ENCODE measurements around the gene DYNC1H1. TPM values are rescaled to one million over a fixed set of nuclear protein-coding genes. Genes with fewer than 3 reads are reported as not detected.

Gene DYNC1H1
- total RNA-seq, 4 donors from 2014 or later: 608 to 897 (median 728) TPM

- 8% methylated on average over 19 of the region's 29 CpGs for WGBS
- H3K9me3 ChIP-seq: no peaks in the 10 kb centered on the region
- peak overlapping the region; percentile 97 to 99 (median 98) for H3K27ac ChIP-seq (replicated peaks in 1 of 4)
- peaks cover 17 to 28% (median 24%) of the 10 kb centered on the region in 4 donors for H3K4me1 ChIP-seq
- intact Hi-C loops (cut with DNase I): loop anchor here (10.0 kb wide), 1 partner anchor 184 kb away; the partner anchor contains the start of gene PPP2R5C
- DNase-seq (ENCODE audit: extremely low spot score): no peak
- TF ChIP-seq EP300 (IDR thresholded peaks at IDR 0.05): no peak
- TF ChIP-seq CTCF (IDR thresholded peaks at IDR 0.05): no peak
- TF ChIP-seq POLR2A (IDR thresholded peaks at IDR 0.05; ENCODE audit: low read depth): no peak
- no peak for TF ChIP-seq POLR2AphosphoS5 (IDR thresholded peaks at IDR 0.05)
- H3K36me3 ChIP-seq: no peaks in the 10 kb centered on the region
- peaks cover 0 to 20% (median 0%) of the 10 kb centered on the region in 4 donors for H3K27me3 ChIP-seq
- H3K4me3 ChIP-seq: peak overlapping the region; percentile 62 to 87 (median 82)
Measured at GRCh38 chr14:101948666-101949216, 15.6 kb upstream of the DYNC1H1 start.

DNA sequence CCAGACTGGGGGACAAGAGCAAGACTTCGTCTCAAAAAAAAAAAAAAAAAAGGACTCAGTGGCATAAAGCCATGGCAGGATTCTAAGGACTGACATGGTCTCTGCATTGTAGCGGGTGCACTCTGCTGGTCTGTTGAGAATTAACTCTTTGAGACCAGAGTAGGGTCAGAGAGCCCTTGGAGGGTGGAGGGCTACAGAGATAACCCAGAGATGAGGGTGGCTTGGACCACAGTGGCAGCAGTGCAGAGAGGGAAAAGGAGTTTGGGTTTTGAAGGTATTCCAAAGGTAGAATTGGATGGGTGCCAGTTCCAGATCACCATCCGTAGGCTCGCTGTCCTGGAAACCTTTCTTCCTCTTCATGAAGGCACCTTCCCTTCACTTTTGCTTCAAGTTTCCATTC, 14.3 kb upstream of the DYNC1H1 start:
- no peaks in the 10 kb centered on the region for H3K36me3 ChIP-seq
- WGBS: 60% methylated on average over 4 of the region's 4 CpGs
- intact Hi-C loops (cut with DNase I): no loop called here
- no peak overlapping the region for H3K4me3 ChIP-seq
- no peak for DNase-seq (ENCODE audit: extremely low spot score)
- H3K4me1 ChIP-seq: peaks cover 17 to 28% (median 24%) of the 10 kb centered on the region in 4 donors
- TF ChIP-seq POLR2AphosphoS5 (IDR thresholded peaks at IDR 0.05): no peak
- no peak for TF ChIP-seq POLR2A (IDR thresholded peaks at IDR 0.05; ENCODE audit: low read depth)
- no peak for TF ChIP-seq EP300 (IDR thresholded peaks at IDR 0.05)
- no peak for TF ChIP-seq CTCF (IDR thresholded peaks at IDR 0.05)
- no peak overlapping the region for H3K27ac ChIP-seq (replicated peaks in 1 of 4)
- no peaks in the 10 kb centered on the region for H3K9me3 ChIP-seq
- peaks cover 0 to 13% (median 0%) of the 10 kb centered on the region in 4 donors for H3K27me3 ChIP-seq

GRCh38 chr14:101950516-101951215, 13.7 kb upstream of the DYNC1H1 start:
- intact Hi-C loops (cut with DNase I): no loop called here

GRCh38 chr14:101953151-101953550, 11.2 kb upstream of the DYNC1H1 start:
- Histone ChIP-seq H3K9me3 (no peaks in the 10 kb centered on the region), H3K4me3 (no peak overlapping the region), H3K4me1 (peaks cover 11 to 20% (median 18%) of the 10 kb centered on the region in 4 donors), H3K27me3 (no peaks in the 10 kb centered on the region), H3K27ac (replicated peaks in 1 of 4) (no peak overlapping the region), H3K36me3 (peaks cover 0 to 3% (median 0%) of the 10 kb centered on the region in 4 donors)
- DNase-seq (ENCODE audit: extremely low spot score): no peak
- TF ChIP-seq POLR2A (IDR thresholded peaks at IDR 0.05; ENCODE audit: low read depth) (no peak), POLR2AphosphoS5 (IDR thresholded peaks at IDR 0.05) (no peak), CTCF (IDR thresholded peaks at IDR 0.05) (no peak), EP300 (IDR thresholded peaks at IDR 0.05) (no peak)
- WGBS: 75% methylated on average over 8 of the region's 8 CpGs
- intact Hi-C loops (cut with DNase I): no loop called here

More at GRCh38 chr14:101950516-101951215, 13.7 kb upstream of the DYNC1H1 start:
- no peaks in the 10 kb centered on the region for H3K9me3 ChIP-seq
- TF ChIP-seq POLR2AphosphoS5 (IDR thresholded peaks at IDR 0.05): no peak
- TF ChIP-seq POLR2A (IDR thresholded peaks at IDR 0.05; ENCODE audit: low read depth): no peak
- no peak for TF ChIP-seq EP300 (IDR thresholded peaks at IDR 0.05)
- TF ChIP-seq CTCF (IDR thresholded peaks at IDR 0.05): no peak
- peaks cover 0 to 7% (median 0%) of the 10 kb centered on the region in 4 donors for H3K27me3 ChIP-seq
- H3K4me1 ChIP-seq: peaks cover 17 to 28% (median 24%) of the 10 kb centered on the region in 4 donors
- H3K27ac ChIP-seq (replicated peaks in 1 of 4): no peak overlapping the region
- no peak for DNase-seq (ENCODE audit: extremely low spot score)
- no peak overlapping the region for H3K4me3 ChIP-seq
- 91% methylated on average over 2 of the region's 4 CpGs for WGBS
- H3K36me3 ChIP-seq: peaks cover 0 to under 1% (median 0%) of the 10 kb centered on the region in 4 donors

Data from esophagus muscularis mucosa (tissue), 4 donors.